A204.1 (cell line): ENCODE results near the gene BEST1.

Experiments used
- FAIRE-seq: peaks from 2 replicates; lab custom pipeline; 2012; peaks lifted over from hg19 to GRCh38; lab: Jason Lieb, UNC

Gene BEST1

DNA sequence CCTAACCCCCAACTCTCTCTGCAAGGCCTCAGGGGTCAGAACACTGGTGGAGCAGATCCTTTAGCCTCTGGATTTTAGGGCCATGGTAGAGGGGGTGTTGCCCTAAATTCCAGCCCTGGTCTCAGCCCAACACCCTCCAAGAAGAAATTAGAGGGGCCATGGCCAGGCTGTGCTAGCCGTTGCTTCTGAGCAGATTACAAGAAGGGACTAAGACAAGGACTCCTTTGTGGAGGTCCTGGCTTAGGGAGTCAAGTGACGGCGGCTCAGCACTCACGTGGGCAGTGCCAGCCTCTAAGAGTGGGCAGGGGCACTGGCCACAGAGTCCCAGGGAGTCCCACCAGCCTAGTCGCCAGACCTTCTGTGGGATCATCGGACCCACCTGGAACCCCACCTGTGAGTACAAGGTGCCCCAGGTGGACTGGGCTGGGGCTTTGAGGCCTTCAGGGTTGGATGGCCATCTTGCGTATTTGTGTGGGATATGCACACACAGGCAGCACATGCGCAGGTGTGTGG is at the start of gene BEST1:
TSS of gene BEST1 (plus strand) at position 317 of the 513 bp plus-strand sequence. CDS start 1,456 bp downstream, outside the sequence.
- no peak for FAIRE-seq

DNA sequence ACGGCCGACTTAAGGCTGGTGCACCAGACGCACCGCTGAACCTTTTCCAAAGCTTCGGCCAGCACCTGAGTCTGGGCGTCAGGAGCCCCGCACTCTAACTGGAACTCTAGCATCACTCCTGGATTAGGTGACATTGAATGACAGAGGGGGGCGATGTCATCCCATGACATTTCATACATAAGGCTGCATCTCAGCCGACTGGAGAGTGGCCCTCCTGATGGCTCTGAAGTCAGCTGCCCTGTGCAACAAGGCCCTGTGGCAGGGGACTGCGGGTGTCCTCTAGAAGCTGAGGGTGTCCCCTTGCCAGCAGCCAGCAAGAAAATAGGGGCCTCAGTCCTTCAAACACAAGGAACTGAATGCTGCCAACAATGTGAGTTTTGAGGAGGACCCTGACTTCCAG is 48.8 kb upstream of the BEST1 start:
- no peak for FAIRE-seq

DNA sequence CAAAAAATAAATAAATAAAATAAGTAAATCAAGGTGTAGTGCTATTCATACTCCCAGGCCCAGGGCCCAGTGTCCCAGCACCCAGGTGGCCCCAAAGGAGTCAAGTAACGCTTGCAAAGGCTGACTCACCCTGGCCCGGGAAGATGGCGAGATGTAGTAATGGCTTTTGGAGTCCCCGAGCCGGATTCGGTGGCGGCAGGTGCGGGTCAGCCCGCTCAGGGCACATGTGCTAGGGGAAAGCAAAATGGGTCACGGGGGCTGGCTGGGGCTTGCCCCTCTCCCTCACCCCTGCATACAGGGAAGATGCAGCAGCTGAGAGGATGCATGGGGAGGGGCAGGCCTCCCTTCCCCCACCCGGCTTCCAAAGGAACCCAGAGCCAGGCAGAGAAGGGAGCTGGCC is 47.8 kb upstream of the BEST1 start:
- FAIRE-seq: no peak

DNA sequence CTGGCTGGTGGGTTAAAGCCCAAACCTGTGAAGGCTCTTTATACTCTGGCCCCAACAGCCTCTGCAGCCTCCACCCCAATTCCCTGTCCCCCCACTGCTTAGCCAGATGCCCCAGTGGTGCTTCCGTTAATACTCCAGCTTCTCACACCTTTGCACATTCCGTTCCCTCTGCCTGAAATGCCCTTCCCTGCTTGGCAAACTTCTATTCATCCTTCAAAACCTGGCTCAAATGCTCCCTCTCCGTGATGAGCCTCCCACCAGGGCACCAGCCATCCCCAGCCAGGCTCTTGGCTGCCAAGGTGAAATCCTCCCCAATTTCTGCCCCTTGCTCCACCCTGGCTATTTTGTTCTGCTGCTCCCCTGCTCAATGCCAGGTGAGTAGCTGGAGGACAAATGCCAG is 46.3 kb upstream of the BEST1 start:
- no peak for FAIRE-seq

DNA sequence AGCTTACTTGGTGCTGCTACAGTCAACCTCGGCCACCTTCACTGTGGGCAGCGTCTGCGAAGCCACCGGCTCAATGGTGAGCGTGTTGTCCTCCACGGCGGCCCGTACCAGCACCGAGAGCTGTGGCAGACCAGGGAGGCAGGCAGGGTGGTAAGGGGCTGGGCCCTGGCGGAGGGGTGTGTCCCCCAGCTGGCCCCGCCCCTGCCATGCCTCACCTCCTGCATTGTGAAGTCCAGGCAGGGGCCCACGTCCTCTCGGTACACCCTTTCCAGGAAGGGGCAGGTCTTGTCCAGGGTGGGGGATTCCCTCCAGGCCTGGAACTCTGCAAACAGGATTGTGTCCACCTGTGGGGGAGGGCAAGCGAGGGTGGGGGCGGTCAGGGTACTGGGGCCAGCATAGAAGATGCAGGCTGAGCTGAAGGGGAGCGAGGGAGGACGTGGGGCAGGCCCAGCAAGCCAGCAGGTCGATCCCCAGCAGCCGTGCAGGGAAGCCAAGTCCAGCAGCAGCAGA is 45.6 kb upstream of the BEST1 start:
- no peak for FAIRE-seq

DNA sequence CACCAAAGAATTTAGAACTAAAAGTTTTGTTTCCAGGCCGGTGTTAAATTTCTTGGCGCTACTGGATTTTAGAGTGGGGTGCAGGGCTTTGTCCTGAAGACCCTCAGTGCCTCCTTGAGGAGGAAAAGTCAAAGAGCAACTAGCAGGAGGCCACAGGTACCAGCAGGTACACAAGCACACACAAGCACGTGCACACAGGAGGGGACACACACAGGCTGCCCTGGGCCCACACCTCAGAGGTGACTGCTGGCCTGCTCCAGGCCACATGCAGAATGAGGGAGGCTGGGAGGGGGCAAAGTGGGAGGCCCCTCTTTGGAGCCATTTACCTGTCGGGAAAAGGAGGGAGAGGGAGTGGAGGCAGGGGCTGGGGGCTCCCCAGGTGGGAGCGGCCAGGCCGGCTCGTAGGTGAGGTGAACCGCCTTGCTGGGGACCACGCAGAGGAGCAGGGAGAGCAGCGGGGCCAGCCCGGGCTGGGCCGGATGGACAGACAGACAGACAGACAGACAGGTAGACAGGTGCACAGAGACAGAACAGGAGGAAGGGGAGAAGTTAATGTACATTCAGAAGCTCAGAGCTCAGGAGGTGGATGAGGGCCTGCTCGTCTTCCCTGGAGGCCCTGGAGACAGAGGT is 45.0 kb upstream of the BEST1 start:
- FAIRE-seq: no peak

DNA sequence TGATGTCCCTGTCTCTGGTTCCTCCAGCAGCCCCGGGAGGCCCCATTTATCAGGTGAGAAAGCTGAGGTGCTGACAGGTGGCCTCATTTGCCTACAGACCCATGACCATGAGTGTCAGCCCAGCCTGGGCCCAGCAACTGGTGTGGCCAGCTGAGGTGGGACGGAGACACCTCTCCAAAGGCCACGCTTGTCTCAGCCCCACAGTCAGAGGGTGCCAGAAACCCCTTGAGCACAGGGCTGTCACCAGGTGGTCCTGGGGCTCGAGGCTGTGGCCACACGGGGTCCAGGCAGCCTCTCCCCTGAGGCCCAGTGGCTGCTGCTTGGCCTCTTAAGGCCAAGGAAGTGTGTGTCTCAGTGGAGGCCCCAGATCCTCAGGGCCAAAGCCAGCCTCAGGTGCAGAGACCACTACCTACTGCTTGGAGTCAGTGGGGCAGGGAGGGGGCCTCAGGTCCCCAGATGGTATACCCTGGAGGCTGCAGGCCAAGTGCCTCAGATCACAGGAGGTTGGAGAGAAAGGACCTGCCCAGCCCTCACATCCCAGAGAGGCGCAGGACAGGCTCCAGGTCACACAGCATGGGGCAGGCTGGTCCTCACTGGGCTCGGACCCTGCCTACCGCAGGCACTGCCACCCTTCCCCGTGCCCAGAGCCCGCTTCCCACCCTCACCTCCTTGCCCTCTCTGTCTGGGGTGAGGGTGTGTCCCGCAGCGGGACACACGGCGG is 44.2 kb upstream of the BEST1 start:
- no peak for FAIRE-seq

DNA sequence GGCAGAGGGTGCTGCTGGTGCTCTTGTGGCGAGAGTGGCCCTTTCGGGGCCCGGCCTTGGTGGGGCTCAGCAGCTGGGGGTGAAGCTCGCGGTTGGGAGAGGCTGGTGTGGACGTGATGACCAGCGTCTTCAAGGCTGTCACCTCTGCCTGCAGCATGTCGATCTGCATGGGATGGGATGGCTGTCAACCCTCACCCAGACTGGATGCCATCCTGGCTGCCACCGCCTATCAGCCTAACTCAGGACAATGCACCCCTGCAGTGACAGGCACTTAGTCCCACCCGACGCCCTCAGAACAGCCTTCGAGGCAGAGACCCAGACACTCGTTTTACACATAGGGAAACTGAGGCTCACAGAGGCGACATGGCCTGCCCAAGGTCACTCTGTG is 43.6 kb upstream of the BEST1 start:
- no peak for FAIRE-seq

DNA sequence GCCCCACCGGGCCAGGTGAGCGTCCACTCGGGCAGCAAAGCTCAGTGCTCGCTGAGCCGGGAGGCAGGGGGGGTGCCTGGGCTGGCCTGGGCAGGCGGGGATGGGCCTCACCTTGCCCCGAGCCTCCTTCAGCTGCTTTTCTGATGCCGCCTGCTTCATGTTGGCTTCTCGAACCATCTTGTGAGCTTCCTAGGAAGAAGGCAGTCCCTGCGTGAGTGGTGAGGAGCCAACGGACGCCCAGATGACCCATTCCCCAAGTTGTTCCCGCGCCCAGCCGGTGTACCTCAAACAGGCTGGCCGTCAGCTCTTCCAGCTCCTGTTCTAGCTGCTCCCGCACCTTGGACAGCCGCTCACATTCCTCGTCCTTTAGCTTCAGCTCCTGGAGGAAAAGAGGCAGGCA is 42.9 kb upstream of the BEST1 start:
- no peak for FAIRE-seq

DNA sequence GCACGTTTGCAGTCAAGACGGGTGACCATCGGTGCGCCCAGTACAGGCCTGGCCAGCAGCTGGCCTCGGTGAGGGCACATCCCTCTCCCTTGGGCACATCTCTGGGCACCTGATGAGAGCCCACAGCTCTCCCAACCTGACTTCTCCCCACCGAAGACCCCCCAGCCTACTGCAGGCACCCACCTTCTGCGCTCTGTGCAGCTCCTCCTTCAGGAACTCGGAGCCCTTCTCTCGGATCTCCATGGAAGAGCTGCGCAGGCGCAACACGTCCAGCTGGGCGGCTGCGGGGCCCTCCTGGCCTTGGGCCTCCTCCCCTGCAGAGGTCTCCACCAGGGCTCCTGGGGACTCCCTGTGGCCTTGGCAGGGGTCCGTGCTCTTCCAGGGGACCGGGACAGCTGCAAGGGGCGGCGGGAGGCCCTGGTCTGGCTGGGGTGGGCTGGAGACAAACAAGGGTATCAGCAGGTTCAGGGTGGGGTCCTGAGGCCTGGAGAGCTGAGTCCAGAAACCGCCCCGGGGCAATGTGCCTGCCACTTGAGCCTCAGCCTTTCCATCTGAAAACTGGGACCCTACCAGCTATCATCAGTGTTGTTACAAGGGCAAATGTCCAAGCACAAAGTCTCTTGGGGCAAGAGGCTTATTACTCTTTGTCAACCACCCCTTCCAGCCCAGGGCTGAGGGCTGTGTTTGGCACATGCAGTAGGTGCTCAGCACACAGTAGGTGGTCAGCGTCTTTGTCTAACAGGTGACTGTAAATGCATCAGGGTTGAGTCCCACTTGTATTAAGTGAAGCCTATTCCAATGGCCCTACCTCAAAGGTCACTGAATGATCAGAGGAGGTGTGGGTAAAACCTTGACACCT is 42.1 kb upstream of the BEST1 start:
- FAIRE-seq: no peak

DNA sequence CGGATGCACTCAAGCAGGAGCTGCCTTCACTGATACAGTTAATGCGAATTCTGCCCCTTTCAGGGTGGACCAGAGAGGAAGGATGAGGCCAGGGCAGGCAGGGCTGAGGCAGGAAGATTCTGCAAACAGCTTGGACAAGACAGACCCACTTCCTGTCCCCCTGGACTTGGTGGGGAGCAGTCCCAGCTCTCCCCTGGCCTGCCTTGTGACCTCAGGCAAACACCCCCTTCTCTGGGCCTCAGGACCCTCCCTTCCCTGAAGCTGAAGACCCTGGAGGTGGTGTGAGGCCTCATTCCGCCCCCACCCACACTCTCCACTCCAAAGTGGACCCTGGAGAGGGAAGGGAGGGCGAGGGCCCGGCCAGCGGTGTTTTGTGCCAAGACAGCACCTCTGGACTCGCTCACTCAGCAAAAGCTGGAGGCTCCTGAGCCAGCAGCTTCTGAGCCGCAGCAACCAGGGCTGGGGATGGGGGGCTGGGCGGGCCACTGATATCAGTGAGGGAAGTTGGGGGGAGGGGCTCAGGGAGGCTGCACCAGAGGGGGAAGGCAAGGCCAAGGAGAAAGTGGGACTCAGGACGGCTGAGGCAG is 41.3 kb upstream of the BEST1 start:
- no peak for FAIRE-seq

DNA sequence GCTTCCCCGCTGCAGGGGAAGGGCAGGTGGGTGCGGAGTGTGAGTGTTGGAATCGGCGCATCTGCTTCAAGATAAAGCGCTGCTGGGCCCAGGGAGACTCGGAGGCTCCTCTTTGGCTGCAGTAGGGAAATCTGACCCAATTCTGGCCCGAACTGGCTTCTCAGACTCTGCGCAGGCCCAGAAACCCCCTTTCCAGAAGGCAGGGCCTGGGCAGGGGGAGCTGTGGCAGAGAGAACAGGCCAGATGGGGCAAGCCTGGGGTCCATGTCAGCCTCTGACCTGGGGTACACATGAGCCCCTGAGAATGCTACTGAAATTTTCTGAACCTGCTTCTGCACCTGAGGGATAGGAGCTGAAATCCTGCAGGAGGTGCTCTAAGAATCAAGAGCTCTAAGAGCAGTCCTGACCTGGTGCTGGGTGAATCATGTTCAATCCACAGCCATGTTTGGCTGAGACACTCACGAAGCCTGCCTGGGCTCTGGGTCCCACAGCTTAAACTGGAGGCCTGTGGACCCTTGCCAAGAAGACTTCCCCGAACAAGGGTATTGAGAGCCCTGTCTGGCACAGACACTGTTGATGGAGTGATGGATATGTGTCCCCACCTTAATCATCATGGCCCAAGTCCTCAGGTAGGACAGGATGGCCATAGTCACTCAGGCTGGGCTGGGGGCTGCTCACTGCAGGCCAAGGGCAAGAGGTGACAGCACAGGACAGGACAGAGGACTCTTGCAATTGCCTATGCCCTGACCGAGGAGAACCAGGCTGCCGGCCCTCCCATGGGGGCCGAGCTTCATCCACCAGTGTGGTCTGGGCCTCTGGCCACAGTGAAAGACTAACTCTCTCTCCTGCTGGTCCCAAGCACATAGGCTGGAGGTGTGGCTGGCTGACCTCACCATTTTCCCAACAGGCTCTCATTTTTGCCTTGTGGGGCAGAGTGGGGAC is 39.7 kb upstream of the BEST1 start:
- FAIRE-seq: no peak

DNA sequence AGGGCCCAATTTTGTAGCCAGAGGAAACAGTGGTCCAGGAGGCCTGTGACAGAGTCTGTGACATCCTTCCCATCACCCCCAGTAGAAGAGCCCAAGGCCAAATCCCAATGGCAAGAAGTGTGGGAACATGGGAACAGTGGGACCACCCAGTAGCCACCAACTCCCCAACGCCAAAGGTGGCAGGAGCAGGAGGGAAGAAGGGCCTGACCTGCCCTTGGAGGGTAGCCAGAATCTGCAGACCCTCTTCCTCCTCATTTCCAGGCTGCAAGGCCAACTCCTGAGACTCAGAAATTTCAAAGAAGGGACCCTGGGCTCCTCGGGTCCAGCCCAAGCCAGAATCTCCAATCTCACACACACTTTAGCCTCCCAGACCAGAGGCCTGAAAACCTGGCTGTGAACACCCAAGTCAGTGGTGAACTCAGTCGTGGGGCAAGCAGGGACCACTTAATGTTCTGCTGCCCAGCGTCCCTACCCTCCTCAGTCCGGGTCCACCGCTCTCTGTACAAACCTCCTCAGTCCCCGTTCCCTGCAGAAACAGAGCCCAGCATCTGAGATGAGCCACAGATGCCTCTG is 38.9 kb upstream of the BEST1 start:
- no peak for FAIRE-seq

DNA sequence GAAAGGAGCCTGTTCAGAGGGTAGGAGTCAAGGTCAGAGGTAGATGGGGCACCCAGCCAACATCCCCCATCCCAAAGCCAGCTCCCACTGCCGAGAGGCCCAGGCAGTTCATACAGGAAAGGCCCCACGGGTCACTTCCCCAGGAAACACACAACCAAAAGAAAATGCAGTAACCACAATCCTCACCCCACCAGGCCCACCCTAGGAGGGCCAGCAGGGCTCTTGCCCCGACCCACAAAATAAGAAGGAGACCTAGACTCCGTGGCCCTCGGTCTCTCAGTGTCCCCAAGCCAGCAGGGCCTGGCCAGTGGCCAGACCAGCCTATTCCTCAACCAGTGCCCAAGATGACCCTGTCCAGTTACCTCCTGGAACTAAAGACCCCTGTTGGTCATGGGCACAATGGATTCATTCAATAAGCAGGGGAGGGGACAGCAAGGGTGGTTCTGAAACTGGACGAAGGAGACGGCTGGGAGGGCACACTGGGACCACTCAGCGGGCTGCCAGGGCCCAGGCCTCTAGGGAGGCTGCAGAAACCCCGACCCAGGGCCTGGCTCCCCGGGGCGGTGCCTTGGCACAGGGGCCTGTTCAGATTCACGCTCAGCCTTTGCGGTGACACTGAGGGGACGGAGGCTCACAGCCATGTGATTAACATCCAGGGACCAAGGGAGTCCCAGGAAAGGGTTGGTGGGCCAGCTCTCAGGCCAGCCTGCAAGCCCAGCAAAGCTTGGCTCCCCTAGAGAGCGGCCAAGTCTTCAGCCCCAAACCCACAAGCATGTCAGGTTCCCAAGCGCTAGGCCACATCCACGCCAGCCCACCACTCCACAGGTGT is 38.2 kb upstream of the BEST1 start:
- no peak for FAIRE-seq

DNA sequence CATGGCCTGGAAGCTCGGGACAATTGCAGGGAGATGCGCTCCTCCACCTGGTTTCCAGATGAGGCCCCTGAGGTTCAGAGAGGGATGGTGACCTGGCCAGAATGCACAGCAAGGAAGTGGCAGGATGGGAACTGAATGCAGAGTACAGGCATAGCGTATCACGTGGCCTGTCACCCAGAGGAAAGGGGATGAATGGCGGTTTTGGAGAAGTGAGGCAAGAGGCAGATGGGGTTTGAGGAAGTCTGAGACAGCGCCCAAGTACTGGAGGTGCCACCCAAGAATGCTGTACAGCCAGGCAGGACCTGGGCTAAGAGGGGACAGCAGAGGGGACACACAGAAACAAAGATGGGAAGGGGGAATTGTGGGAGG is 37.6 kb upstream of the BEST1 start:
- FAIRE-seq: no peak

DNA sequence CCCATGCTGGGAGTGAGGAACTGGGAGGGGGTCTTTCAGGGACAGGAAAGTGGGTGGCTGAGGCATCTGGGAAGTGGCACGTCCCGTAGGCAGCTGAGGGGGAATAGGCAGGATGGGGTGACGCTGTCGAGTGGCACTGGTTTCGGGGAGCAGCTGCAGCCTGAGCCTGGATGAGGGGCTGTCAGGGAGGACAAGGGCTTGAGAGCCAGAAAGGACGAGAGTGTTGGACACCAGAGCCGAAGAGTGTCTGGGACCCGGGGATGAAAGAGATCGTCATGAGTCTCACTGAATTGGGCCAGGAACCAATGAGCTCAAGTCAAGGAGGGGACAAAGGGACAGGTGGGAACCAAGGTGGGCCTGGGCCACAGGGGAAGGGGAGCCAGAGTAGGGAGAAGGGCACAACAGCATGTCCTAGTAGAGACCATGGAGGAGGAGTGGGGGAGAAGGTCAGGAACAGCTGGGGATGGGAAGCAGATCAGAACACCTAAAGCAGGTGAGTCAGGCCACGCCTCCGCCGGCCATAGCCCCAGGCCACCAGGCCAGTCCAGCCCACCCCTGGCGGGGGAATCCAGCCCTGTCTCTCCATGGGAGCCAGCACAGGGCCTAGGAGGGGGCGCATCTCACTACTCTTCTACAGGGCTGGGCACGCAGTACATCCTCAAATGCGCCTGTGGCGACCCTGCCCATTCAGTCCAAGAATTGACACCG is 37.0 kb upstream of the BEST1 start:
- FAIRE-seq: no peak

DNA sequence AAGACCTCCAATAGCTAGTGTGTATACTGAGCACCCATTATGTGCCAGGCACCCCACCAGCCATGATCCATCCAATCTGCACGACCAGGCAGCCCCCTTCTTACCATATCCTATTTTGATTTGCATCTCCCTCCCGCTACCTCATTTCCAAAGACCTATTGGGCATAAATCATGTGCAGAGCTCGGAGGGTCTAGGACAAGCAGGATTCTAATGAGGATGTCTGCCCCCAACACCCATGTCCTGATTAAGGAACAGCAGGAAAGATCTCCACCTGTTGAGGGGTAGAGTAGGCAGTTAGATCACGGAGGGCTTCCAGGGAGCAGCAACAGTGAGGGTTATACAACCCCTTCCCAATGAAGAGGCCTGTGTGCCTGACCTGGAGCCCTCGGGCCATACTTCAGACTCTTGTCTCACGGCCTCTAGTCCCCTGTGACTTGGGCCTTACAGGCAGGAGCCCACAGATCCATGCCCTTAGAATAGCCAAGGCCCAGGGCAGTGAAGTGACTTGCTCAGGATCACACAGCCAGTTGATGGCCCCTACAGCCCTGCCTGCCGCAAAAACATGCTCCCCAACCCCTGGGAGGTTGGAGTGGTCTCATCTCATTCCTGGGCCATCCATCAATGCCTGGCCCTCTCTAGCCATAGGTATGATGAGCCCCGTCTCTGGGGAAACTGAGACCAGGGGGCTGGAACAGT is 36.3 kb upstream of the BEST1 start:
- FAIRE-seq: no peak

DNA sequence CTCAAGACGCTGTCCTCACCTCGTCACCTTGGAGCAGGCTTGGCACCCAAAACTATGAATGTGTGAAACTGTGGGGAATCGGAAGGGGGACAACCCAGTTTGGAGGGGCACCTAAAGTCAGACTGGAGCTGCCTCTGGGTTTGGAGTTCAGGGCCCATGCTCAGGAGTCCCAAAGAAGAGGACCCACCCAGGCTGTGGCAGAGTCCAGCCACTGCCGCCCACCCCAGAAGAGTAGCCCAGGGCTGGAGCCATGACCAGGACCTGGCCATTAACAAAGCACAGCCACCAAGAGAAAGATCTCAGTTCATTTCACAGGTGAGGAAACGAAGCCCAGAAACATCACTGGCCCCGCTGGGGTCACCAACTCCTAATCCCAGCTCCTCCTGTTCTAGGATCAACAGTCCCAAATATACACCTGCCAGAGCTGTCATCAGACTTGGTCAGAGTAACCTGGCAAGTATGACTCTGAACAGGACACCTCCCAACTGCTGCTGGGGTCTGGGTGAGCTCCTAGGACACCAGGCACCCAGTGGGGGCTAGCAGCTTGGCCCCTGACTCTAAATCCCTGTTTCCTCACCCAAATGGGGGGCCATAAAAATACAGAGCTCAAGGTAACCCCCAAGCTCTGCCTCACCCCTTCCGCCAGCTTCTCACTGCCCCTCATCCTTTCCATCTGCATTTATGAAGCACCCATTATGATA is 35.5 kb upstream of the BEST1 start:
- no peak for FAIRE-seq
